H1 (cell line): Measurements from ENCODE around the gene JPH3. TPM values are rescaled to one million over a fixed set of nuclear protein-coding genes. Genes with fewer than 3 reads are reported as not detected.

Experiments
- BRCA1 ChIP-seq: IDR thresholded peaks from 2 replicates; pipeline ENCODE4 v1.6.1; 2012; ENCODE audit warnings: low read depth, low read length, improper control_type of control experiment
- POLR2A ChIP-seq, 2 experiments: IDR thresholded peaks; 1 replicate in 1 of 2; 2 replicates in 1 of 2; pipeline ENCODE4 v1.6.1; 2011; ENCODE audit warnings: low read depth in 2 of 2, low read length in 2 of 2, mild to moderate bottlenecking in 2 of 2; ENCODE audit errors: control extremely low read depth in 1 of 2
- POLR2AphosphoS5 ChIP-seq: IDR thresholded peaks from 2 replicates; pipeline ENCODE4 v1.6.1; 2011; ENCODE audit warnings: low read depth, low read length
- POU5F1 ChIP-seq: IDR thresholded peaks from 2 replicates; pipeline ENCODE4 v1.6.1; 2011; ENCODE audit warnings: low read depth, mild to moderate bottlenecking, low read length, moderate library complexity
- SP4 ChIP-seq: IDR thresholded peaks from 2 replicates; pipeline ENCODE4 v1.6.1; 2012; ENCODE audit warnings: low read length, inconsistent platforms
- TCF12 ChIP-seq: IDR thresholded peaks from 2 replicates; pipeline ENCODE4 v1.6.1; 2011; ENCODE audit warnings: low read depth, mild to moderate bottlenecking, low read length
- YY1 ChIP-seq: IDR thresholded peaks from 2 replicates; pipeline ENCODE4 v1.6.1; 2011; ENCODE audit warnings: low read depth, mild to moderate bottlenecking, low read length
- polyA plus RNA-seq, 7 experiments: library from polyadenylated mRNA; depleted of rRNA in 3 of 7; stranded (reverse) in 5 of 7; unstranded in 2 of 7; fragments of >200 nt in 5 of 7; fragments of 200-250 nt in 2 of 7; gene quantifications; 1 replicate in 5 of 7; 2 replicates in 1 of 7; 4 replicates in 1 of 7; pipeline versions ENCODE4 v1.2.1 to v1.2.3, GENCODE V29; 2011 to 2013; ENCODE audit warnings: missing spikeins in 2 of 7, mixed read lengths in 2 of 7
- total RNA-seq: library from RNA; stranded (reverse); fragmentation: NEBNext Ultra II Directional; extraction: Animal tissue kit (Norgen Biotek cat#: 25700); gene quantifications from 2 replicates; pipeline ENCODE4 v1.2.1, GENCODE V29; 2021

Gene JPH3
- total and polyA plus RNA-seq, 2 of the 8 experiments (the other 6 are each of a cell fraction or from before 2014, with no cell fraction given), result 10.3 to 28.3 TPM

DNA sequence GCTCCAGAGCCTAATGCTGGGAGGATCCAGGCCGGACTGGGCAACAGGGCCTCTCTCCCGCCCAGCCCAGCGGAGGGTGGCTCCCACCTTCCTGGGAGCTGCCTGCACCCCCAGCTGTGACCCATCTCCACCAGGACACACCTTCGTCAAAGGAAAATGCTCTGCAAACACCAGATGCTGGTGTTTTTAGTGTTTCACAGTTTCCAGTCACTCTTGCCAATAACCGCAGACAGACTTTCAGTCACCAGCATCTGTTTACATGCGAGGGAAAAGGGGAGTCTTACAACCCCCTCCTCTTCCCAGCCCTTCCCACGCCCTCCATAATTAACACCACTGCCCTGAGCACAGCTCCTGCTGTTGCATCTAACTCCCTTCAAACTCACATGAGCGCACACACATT is 138.1 kb downstream of the JPH3 start (continued):
- TF ChIP-seq POLR2A (IDR thresholded peaks at IDR 0.05; ENCODE audit: control extremely low read depth in 1 of 2, low read depth in 2 of 2, low read length in 2 of 2) (no peak), YY1 (no peak), POLR2AphosphoS5 (no peak), TCF12 (no peak), SP4 (no peak), POU5F1 (no peak), BRCA1 (no peak)
